ENCODE results near the gene ANXA2.

The ANXA2 gene

DNA sequence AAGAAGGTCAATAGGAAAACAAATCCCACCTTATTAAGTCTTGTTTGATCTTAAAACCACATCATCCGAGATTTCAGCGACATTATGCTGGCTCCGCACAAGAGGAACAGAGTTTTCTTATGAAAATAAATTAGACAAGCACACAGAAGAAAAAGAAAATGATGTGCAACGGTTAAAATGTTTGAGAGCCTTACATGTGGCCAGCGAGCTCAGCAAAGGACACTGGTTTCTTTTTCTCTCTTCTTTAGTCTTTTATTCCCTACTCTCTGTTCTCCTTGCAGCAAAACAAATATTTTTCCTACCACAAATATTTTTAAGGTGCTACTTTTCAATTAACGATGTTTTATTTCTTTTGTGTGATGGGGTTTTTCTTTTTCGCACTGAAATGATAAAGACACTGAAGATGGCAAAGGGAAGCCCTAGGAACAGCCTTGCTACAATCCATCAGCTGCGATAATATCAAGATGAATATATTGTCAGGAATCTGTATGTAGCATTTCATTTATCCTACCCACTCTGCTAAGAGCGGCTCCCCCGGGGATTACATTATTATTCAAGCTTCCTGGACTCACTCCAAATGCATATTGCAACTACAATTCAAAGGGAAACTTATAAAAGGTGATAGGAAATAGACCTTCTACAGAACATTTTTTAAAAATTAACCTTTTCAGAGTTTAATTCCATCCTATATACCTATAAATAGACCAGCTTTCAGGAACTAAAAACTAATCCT lies 72.9 kb downstream of the ANXA2 start:
- no peak for DNase-seq (ENCODE audit: low read depth, low spot score)
- H3K4me3 ChIP-seq (ENCODE audit: low read length) = no peak overlapping the region

- H3K4me3 ChIP-seq (ENCODE audit: low read length) = no peak overlapping the region
- DNase-seq (ENCODE audit: low read depth, low spot score) = no peak
Measured at GRCh38 chr15:60323322-60323721, 74.5 kb downstream of the ANXA2 start.

DNA sequence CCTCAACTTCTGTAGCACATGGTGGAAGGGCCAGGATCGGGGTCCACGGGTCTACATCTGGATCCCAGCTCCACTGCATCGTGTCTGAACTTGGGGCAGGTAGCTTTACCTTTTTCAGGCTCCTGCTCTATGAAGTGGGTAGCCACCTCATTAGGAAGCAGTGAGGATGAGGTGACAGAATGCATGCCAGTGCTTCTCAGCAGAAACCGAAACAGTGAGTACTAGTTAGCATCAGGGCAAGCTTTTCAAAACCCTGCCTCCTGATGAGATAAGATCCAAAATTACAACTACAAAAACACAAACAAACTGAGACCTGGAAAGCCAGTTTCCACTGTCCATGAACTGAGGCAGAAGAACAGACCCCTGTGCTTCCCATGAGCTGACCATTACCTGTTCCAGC lies 77.4 kb downstream of the ANXA2 start:
- no peak for DNase-seq (ENCODE audit: low read depth, low spot score)
- H3K4me3 ChIP-seq (ENCODE audit: low read length) = no peak overlapping the region

DNA sequence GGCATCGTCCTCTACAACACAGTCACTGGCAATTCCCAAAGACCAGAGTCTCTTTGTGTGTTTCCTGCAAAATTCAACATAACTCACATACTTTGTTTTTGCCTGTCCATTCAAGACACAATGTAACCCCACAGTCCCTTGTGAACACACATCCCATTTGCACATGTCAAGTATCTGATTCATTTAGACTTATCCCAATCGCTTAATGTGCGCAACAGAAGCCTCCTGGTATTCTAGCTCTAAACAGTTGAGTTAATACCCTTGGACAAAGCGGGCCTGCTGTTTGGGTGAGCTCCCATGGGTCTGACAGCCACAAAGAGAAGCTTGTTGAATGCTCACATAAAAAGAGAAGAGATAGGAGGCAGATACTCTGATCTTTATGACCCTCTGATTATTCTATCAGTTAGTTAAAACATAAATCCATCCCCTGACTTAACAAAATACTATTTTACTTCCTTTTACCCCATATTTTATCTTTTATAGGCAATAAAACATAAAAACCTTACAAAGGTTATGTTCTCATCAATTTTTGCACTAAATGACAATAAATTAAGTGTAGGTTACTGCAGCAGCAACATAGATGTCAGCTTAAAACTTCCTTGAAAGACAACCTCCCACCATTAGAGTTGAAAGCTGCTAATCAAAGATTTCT lies 79.4 kb downstream of the ANXA2 start:
- no peak overlapping the region for H3K4me3 ChIP-seq (ENCODE audit: low read length)
- DNase-seq (ENCODE audit: low read depth, low spot score) = no peak

DNA sequence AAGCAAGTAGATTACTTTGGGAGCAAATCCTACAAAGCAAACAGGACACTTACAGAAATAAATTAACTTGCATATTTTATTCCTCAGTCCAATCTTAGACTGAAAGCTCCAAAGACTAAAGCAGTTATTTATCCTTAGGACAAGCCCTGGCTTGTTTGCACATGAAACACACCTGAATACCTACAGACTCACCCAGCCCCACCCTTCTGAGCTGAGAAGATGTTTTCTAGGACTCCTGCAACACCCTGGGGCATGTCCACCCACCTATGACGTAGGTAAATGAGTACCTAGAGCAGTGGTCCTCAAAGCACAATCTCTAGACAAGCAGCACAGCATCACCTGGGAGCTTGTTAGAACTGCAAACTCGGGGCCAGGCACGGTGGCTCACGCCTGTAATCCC lies 80.8 kb downstream of the ANXA2 start:
- no peak overlapping the region for H3K4me3 ChIP-seq (ENCODE audit: low read length)
- no peak for DNase-seq (ENCODE audit: low read depth, low spot score)

DNA sequence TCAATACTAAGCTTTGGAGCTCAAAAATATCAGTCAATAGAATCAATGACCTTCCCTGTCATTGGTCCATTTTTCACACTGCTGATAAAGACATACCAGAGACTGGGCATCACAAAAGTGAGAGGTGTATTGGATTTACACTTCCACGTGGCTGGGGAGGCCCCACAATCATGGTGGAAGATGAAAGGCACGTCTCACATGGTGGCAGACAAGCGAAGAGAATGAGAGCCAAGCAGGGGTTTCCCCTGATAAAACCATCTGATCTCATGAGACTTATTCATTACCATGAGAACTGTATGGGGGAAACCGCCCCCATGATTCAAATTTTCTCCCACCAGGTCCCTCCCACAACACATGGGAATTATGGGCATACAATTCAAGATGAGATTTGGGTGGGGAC lies 81.9 kb downstream of the ANXA2 start:
- DNase-seq (ENCODE audit: low read depth, low spot score) = no peak
- no peak overlapping the region for H3K4me3 ChIP-seq (ENCODE audit: low read length)

GRCh38 chr15:60313906-60314305 lies 83.9 kb downstream of the ANXA2 start:
- no peak overlapping the region for H3K4me3 ChIP-seq (ENCODE audit: low read length)
- DNase-seq (ENCODE audit: low read depth, low spot score) = no peak

DNA sequence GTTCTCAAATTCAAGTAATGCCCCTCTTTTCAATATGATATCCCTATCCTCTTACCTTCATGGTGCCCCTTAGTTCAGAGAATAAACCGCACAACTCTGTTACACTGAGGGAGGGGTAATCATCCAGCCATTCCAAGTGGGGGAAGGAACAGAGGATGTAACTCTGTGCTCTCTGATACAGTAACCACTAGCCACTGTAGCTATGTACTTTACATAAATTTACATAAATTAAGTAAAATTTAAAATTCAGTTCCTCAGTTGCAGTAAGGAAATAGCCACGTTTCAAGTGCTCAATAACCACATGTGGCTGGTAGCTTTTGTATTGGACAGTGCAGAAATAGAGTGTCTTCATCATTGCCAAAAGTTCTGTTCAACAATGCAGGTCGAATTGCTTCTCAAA lies 90.8 kb downstream of the ANXA2 start:
- no peak for DNase-seq (ENCODE audit: low read depth, low spot score)
- no peak overlapping the region for H3K4me3 ChIP-seq (ENCODE audit: low read length)

- H3K4me3 ChIP-seq (ENCODE audit: low read length) = no peak overlapping the region
- DNase-seq (ENCODE audit: low read depth, low spot score) = peak; percentile 5
Measured at GRCh38 chr15:60301024-60301423, 96.8 kb downstream of the ANXA2 start.

- no peak overlapping the region for H3K4me3 ChIP-seq (ENCODE audit: low read length)
- no peak for DNase-seq (ENCODE audit: low read depth, low spot score)
Measured at GRCh38 chr15:60299452-60300047, 98.2 kb downstream of the ANXA2 start.

All from Jurkat, Clone E6-1 (cell line).